ENCODE data around the gene SEC14L6.

DNA sequence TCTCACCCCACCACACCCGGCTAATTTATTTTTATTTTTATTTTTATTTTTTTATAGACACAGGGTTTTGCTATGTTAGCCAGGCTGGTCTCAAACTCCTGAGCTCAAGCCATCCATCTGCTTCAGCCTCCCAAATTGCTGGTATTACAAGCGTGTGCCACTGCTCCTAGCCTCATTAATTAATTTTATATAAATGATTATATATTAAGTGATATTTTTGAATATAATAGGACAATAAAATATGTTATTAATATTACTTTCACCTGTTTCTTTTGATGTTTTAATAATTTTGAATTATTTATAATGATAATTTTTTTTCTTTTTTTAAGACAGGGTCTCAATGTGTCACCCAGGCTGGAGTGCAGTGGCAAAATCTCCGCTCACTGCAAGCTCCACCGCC, 38.9 kb downstream of the SEC14L6 start:
- TF ChIP-seq, protein P1, sequence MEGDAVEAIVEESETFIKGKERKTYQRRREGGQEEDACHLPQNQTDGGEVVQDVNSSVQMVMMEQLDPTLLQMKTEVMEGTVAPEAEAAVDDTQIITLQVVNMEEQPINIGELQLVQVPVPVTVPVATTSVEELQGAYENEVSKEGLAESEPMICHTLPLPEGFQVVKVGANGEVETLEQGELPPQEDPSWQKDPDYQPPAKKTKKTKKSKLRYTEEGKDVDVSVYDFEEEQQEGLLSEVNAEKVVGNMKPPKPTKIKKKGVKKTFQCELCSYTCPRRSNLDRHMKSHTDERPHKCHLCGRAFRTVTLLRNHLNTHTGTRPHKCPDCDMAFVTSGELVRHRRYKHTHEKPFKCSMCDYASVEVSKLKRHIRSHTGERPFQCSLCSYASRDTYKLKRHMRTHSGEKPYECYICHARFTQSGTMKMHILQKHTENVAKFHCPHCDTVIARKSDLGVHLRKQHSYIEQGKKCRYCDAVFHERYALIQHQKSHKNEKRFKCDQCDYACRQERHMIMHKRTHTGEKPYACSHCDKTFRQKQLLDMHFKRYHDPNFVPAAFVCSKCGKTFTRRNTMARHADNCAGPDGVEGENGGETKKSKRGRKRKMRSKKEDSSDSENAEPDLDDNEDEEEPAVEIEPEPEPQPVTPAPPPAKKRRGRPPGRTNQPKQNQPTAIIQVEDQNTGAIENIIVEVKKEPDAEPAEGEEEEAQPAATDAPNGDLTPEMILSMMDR (IDR thresholded peaks at IDR 0.05), result no peak
- TF ChIP-seq POLR2A (IDR thresholded peaks at IDR 0.05), result no peak

All from lower leg skin (tissue), 3 donors.